ENCODE results near the gene DGKB.

Gene DGKB

GRCh38 chr7:14191686-14192098 is 710.9 kb downstream of the DGKB start:
- DNase-seq: no peak

- DNase-seq: no peak
Observed at GRCh38 chr7:14184292-14184864, 718.2 kb downstream of the DGKB start.

- no peak for DNase-seq
Observed at GRCh38 chr7:14179781-14180180, 722.8 kb downstream of the DGKB start.

- no peak for DNase-seq
Observed at GRCh38 chr7:14177876-14178275, 724.7 kb downstream of the DGKB start.

- no peak for DNase-seq
Observed at GRCh38 chr7:14170872-14171271, 731.7 kb downstream of the DGKB start.

GRCh38 chr7:14158111-14158510 is 744.4 kb downstream of the DGKB start:
- DNase-seq: no peak

- no peak for DNase-seq
Observed at GRCh38 chr7:14156436-14156835, 746.1 kb downstream of the DGKB start.

- DNase-seq: no peak
Observed at GRCh38 chr7:14148974-14149373, 753.6 kb downstream of the DGKB start.

GRCh38 chr7:14147532-14147931 is 755.0 kb downstream of the DGKB start:
- no peak for DNase-seq

- no peak for DNase-seq
Observed at GRCh38 chr7:14144538-14144937, 758.0 kb downstream of the DGKB start.

- no peak for DNase-seq
Observed at GRCh38 chr7:14144109-14144508, 758.4 kb downstream of the DGKB start.

GRCh38 chr7:14137676-14138075 is 764.9 kb downstream of the DGKB start:
- no peak for DNase-seq

GRCh38 chr7:14133752-14134151 is 768.8 kb downstream of the DGKB start:
- DNase-seq: no peak

- DNase-seq: no peak
Observed at GRCh38 chr7:14125998-14126397, 776.6 kb downstream of the DGKB start.

- no peak for DNase-seq
Observed at GRCh38 chr7:14124716-14125115, 777.8 kb downstream of the DGKB start.

GRCh38 chr7:14123923-14124322 is 778.6 kb downstream of the DGKB start:
- DNase-seq: no peak

- DNase-seq: no peak
Observed at GRCh38 chr7:14115701-14116100, 786.9 kb downstream of the DGKB start.

- DNase-seq: no peak
Observed at GRCh38 chr7:14104861-14105260, 797.7 kb downstream of the DGKB start.

GRCh38 chr7:14096159-14096558 is 806.4 kb downstream of the DGKB start:
- no peak for DNase-seq

GRCh38 chr7:14095233-14095950 is 807.2 kb downstream of the DGKB start:
- DNase-seq: no peak

All from activated T-cell treated with anti-CD3 and anti-CD28 coated beads, Interleukin-2, amount 50 U/mL, for 48 hours (primary cell).